H9 (cell line): ENCODE results near the gene SLC9A9. TPM values are rescaled to one million over a fixed set of nuclear protein-coding genes. Genes with fewer than 3 reads are reported as not detected.

Source experiments
- DNase-seq: peaks from one replicate; pipeline ENCODE4 v3.0.0-alpha.2; 2017
- H2AFZ ChIP-seq: one replicate; pipeline ENCODE4 v1.6.1; 2013; ENCODE audit warnings: mild to moderate bottlenecking, low read length, control low read depth, moderate library complexity
- H2AK5ac ChIP-seq: 2 replicates; pipeline ENCODE4 v1.6.1; 2013; ENCODE audit warnings: low read length, control low read depth, mixed read lengths; ENCODE audit not compliant: insufficient read length
- H2BK120ac ChIP-seq: one replicate; pipeline ENCODE4 v1.6.1; 2013; ENCODE audit warnings: low read depth, mild to moderate bottlenecking, low read length, control low read depth, inconsistent platforms; ENCODE audit not compliant: poor library complexity, severe bottlenecking
- H2BK12ac ChIP-seq: 2 replicates; pipeline ENCODE4 v1.6.1; 2013; ENCODE audit warnings: low read length, control low read depth, mixed read lengths, low read depth; ENCODE audit not compliant: insufficient read length
- H2BK15ac ChIP-seq: 2 replicates; pipeline ENCODE4 v1.6.1; 2013; ENCODE audit warnings: low read depth, low read length, control low read depth
- H2BK20ac ChIP-seq: one replicate; pipeline ENCODE4 v1.6.1; 2013; ENCODE audit warnings: low read depth, mild to moderate bottlenecking, low read length, control low read depth, inconsistent platforms; ENCODE audit not compliant: poor library complexity, severe bottlenecking
- H2BK5ac ChIP-seq: 2 replicates; pipeline ENCODE4 v1.6.1; 2013; ENCODE audit warnings: low read length, control low read depth, mixed read lengths; ENCODE audit not compliant: insufficient read length
- H3K14ac ChIP-seq: 2 replicates; pipeline ENCODE4 v1.6.1; 2013; ENCODE audit warnings: low read length, control low read depth; ENCODE audit not compliant: insufficient read depth
- H3K18ac ChIP-seq: 2 replicates; pipeline ENCODE4 v1.6.1; 2013; ENCODE audit warnings: low read depth, mild to moderate bottlenecking, mixed read lengths, low read length, control low read depth; ENCODE audit not compliant: insufficient read length
- H3K23ac ChIP-seq: 2 replicates; pipeline ENCODE4 v1.6.1; 2013; ENCODE audit warnings: low read length, control low read depth, mixed read lengths, low read depth; ENCODE audit not compliant: insufficient read length
- H3K23me2 ChIP-seq: 2 replicates; pipeline ENCODE4 v1.6.1; 2013; ENCODE audit warnings: low read depth, mild to moderate bottlenecking, mixed read lengths, low read length, control low read depth; ENCODE audit not compliant: insufficient read length, poor library complexity, severe bottlenecking
- H3K27ac ChIP-seq: 2 replicates; pipeline ENCODE4 v1.5.1; 2013; ENCODE audit warnings: low read length, control low read depth, mixed read lengths, low read depth; ENCODE audit not compliant: insufficient read length
- H3K27me3 ChIP-seq: 2 replicates; pipeline ENCODE4 v1.6.1; 2013; ENCODE audit warnings: low read length, control low read depth, inconsistent platforms; ENCODE audit not compliant: insufficient read depth
- H3K4ac ChIP-seq: 2 replicates; pipeline ENCODE4 v1.6.1; 2013; ENCODE audit warnings: low read depth, mild to moderate bottlenecking, control low read depth, inconsistent platforms, low read length, moderate library complexity
- H3K4me1 ChIP-seq: 2 replicates; pipeline ENCODE4 v1.6.1; 2013; ENCODE audit warnings: low read length, control low read depth, inconsistent platforms; ENCODE audit not compliant: insufficient read depth
- H3K4me2 ChIP-seq: 2 replicates; pipeline ENCODE4 v1.6.1; 2013; ENCODE audit warnings: low read length, control low read depth, mixed read lengths; ENCODE audit not compliant: insufficient read length, insufficient read depth
- H3K56ac ChIP-seq: 2 replicates; pipeline ENCODE4 v1.6.1; 2013; ENCODE audit warnings: low read depth, mild to moderate bottlenecking, mixed read lengths, low read length, control low read depth; ENCODE audit not compliant: insufficient read length
- H3K79me1 ChIP-seq: 2 replicates; pipeline ENCODE4 v1.6.1; 2013; ENCODE audit warnings: low read depth, mild to moderate bottlenecking, moderate library complexity, low read length, control low read depth, inconsistent platforms; ENCODE audit not compliant: insufficient read depth, poor library complexity, severe bottlenecking
- H3K79me2 ChIP-seq: 2 replicates; pipeline ENCODE4 v1.6.1; 2013; ENCODE audit warnings: low read length, control low read depth, inconsistent platforms; ENCODE audit not compliant: insufficient read depth
- H3K9ac ChIP-seq: 2 replicates; pipeline ENCODE4 v1.6.1; 2013; ENCODE audit warnings: low read length, control low read depth, mixed read lengths; ENCODE audit not compliant: insufficient read length; ENCODE audit errors: extremely low read depth
- H3K9me3 ChIP-seq: one replicate; pipeline ENCODE4 v1.6.1; 2013; ENCODE audit warnings: low read depth, low read length, inconsistent platforms; ENCODE audit not compliant: control insufficient read depth
- H3T11ph ChIP-seq: one replicate; pipeline ENCODE4 v1.6.1; 2013; ENCODE audit warnings: mild to moderate bottlenecking, low read length, control low read depth, inconsistent platforms
- H4K20me1 ChIP-seq: one replicate; pipeline ENCODE4 v1.6.1; 2013; ENCODE audit not compliant: control insufficient read depth, insufficient read length, insufficient read depth
- H4K5ac ChIP-seq: 2 replicates; pipeline ENCODE4 v1.6.1; 2013; ENCODE audit warnings: low read depth, mild to moderate bottlenecking, mixed read lengths, low read length, control low read depth; ENCODE audit not compliant: insufficient read length
- H4K8ac ChIP-seq: replicated peaks from 2 replicates; pipeline ENCODE4 v1.6.1; 2013; ENCODE audit warnings: low read length, control low read depth, mixed read lengths, low read depth; ENCODE audit not compliant: insufficient read length
- H4K91ac ChIP-seq: 2 replicates; pipeline ENCODE4 v1.6.1; 2013; ENCODE audit warnings: low read depth, mild to moderate bottlenecking, moderate library complexity, mixed read lengths, low read length, control low read depth; ENCODE audit not compliant: insufficient read length
- H3K27ac Mint-ChIP-seq, 3 experiments: 2 replicates in 2 of 3; 3 replicates in 1 of 3; pipeline ENCODE4 v1.8.0; 2020 to 2021; ENCODE audit warnings: mixed read lengths in 3 of 3, mild to moderate bottlenecking in 1 of 3, moderate library complexity in 1 of 3
- H3K27me3 Mint-ChIP-seq: 2 replicates; pipeline ENCODE4 v1.8.0; 2021; ENCODE audit warnings: low read depth, mild to moderate bottlenecking, moderate library complexity, mixed read lengths
- H3K36me3 Mint-ChIP-seq, 3 experiments: 2 replicates in 2 of 3; 3 replicates in 1 of 3; pipeline ENCODE4 v1.8.0; 2020 to 2021; ENCODE audit warnings: low read depth in 3 of 3, mixed read lengths in 3 of 3; ENCODE audit not compliant: insufficient read depth in 1 of 3
- H3K4me1 Mint-ChIP-seq, 2 experiments: 2 replicates each; pipeline ENCODE4 v1.8.0; 2020; ENCODE audit warnings: mixed read lengths in 2 of 2
- H3K4me3 Mint-ChIP-seq, 2 experiments: 2 replicates in 1 of 2; 3 replicates in 1 of 2; pipeline ENCODE4 v1.8.0; 2020 to 2021; ENCODE audit warnings: mild to moderate bottlenecking in 2 of 2, mixed read lengths in 2 of 2, moderate library complexity in 1 of 2
- H3K9me3 Mint-ChIP-seq, 2 experiments: 2 replicates in 1 of 2; 3 replicates in 1 of 2; pipeline ENCODE4 v1.8.0; 2020; ENCODE audit warnings: mild to moderate bottlenecking in 2 of 2, mixed read lengths in 2 of 2, moderate library complexity in 1 of 2
- CTCF ChIP-seq: fragments of 200-600 bp; sonication (generic); conservative IDR thresholded peaks from 3 replicates; pipeline ENCODE4 v1.8.0; 2021; ENCODE audit warnings: antibody characterized with exemption, mild to moderate bottlenecking
- WGBS: extraction: QIAGEN DNeasy Blood & Tissue Kit; methylation state at CpG from one replicate; pipeline ENCODE4 v1.1.7; 2013; ENCODE audit warnings: missing lambda C conversion rate, low lambda C conversion rate, mixed read lengths; ENCODE audit not compliant: insufficient read length; ENCODE audit errors: extremely low coverage; 5-methylcytosine and 5-hydroxymethylcytosine counted together
- total RNA-seq: library from RNA; stranded (reverse); gene quantifications from 2 replicates; pipeline ENCODE4 v1.2.1, GENCODE V29; 2021

The SLC9A9 gene
- total RNA-seq, 1 experiment from 2014 or later = 0.35 TPM

GRCh38 chr3:143412084-143412483 is 436.2 kb downstream of the SLC9A9 start:
- no peak overlapping the region for H3K23ac ChIP-seq
- H2BK12ac ChIP-seq = no peak overlapping the region
- H2BK5ac ChIP-seq = no peak overlapping the region
- no peak overlapping the region for H3K4ac ChIP-seq
- peaks cover 13% of the 10 kb centered on the region; the same call in 1 of the 2 replicates for H3K4me1 ChIP-seq
- H3K23me2 ChIP-seq = no peaks in the 10 kb centered on the region
- H3K79me1 ChIP-seq = no peaks in the 10 kb centered on the region
- H3K56ac ChIP-seq = no peak overlapping the region
- Mint-ChIP-seq H3K9me3 (no peaks in the 10 kb centered on the region), H3K27me3 (peaks cover 2% of the 10 kb centered on the region), H3K36me3 (no peaks in the 10 kb centered on the region; a peak in 1 of 7 replicates), H3K4me3 (no peak overlapping the region), H3K4me1 (peaks cover 28 to 30% of the 10 kb centered on the region in 2 experiments), H3K27ac (no peak overlapping the region; a peak in 1 of 7 replicates)
- no peak overlapping the region for H3K4me2 ChIP-seq
- no peak overlapping the region for H2BK120ac ChIP-seq
- no peak for TF ChIP-seq CTCF
- H2AK5ac ChIP-seq = no peak overlapping the region
- no peak overlapping the region for H3K14ac ChIP-seq
- no peak overlapping the region for H3K27ac ChIP-seq
- no peak overlapping the region for H3K18ac ChIP-seq
- H3K9me3 ChIP-seq = no peaks in the 10 kb centered on the region
- H3T11ph ChIP-seq = no peak overlapping the region
- no peak overlapping the region for H4K8ac ChIP-seq
- H4K5ac ChIP-seq = no peak overlapping the region
- H4K91ac ChIP-seq = no peak overlapping the region
- no peaks in the 10 kb centered on the region for H3K27me3 ChIP-seq
- no peaks in the 10 kb centered on the region for H3K79me2 ChIP-seq
- DNase-seq = no peak
- no peak overlapping the region for H2BK20ac ChIP-seq
- H3K9ac ChIP-seq = no peak overlapping the region
- H2AFZ ChIP-seq = no peak overlapping the region
- H4K20me1 ChIP-seq = no peaks in the 10 kb centered on the region
- no CpG with 5 or more reads among the region's 3 CpGs for WGBS
- no peak overlapping the region for H2BK15ac ChIP-seq
